ENCODE measurements around the gene TPSB2. TPM values are rescaled to one million over a fixed set of nuclear protein-coding genes. Genes with fewer than 3 reads are reported as not detected.

The TPSB2 gene
- polyA plus RNA-seq, 3 donors = not detected

Other genes with a start within 250 kb of the TPSB2 start
- not detected for gene SOX8, start 248.4 kb downstream of the TPSB2 start, polyA plus RNA-seq
- gene SSTR5, start 157.4 kb downstream of the TPSB2 start, polyA plus RNA-seq = not detected
- not detected for gene C1QTNF8, start 133.9 kb downstream of the TPSB2 start, polyA plus RNA-seq
- not detected for gene CACNA1H, start 77.1 kb downstream of the TPSB2 start, polyA plus RNA-seq
- not detected for gene TPSG1, start 4.9 kb downstream of the TPSB2 start, polyA plus RNA-seq
- not detected for gene TPSAB1, start 10.5 kb upstream of the TPSB2 start, polyA plus RNA-seq
- not detected for gene TPSD1, start 25.9 kb upstream of the TPSB2 start, polyA plus RNA-seq
- 100 to 1,000 TPM in 1 of 3 donors, 10 to 100 TPM in 2; 76.8 to 112 (median 88.8) TPM for gene UBE2I, start 79.5 kb upstream of the TPSB2 start, polyA plus RNA-seq
- gene BAIAP3, start 103.5 kb upstream of the TPSB2 start, polyA plus RNA-seq = 1 to 10 TPM in 1 of 3 donors, not detected in 2; 1.0 TPM
- gene TSR3, start 121.7 kb upstream of the TPSB2 start, polyA plus RNA-seq = 10 to 100 TPM; 23.2 to 73.1 (median 48.2) TPM
- 100 to 1,000 TPM in 1 of 3 donors, 10 to 100 TPM in 2; 74.7 to 130 (median 82.5) TPM for gene GNPTG, start 121.7 kb upstream of the TPSB2 start, polyA plus RNA-seq
- 10 to 100 TPM in 1 of 3 donors, 1 to 10 TPM in 2; 1.2 to 19.9 (median 2.2) TPM for gene UNKL, start 184.5 kb upstream of the TPSB2 start, polyA plus RNA-seq
- 10 to 100 TPM; 10.0 to 48.8 (median 35.3) TPM for gene UQCC4, start 190.6 kb upstream of the TPSB2 start, polyA plus RNA-seq
- not detected for gene PERCC1, start 200.9 kb upstream of the TPSB2 start, polyA plus RNA-seq
- gene CCDC154, start 214.4 kb upstream of the TPSB2 start, polyA plus RNA-seq = 1 to 10 TPM in 1 of 3 donors, not detected in 2; 5.9 TPM
- gene CLCN7, start 244.8 kb upstream of the TPSB2 start, polyA plus RNA-seq = 100 to 1,000 TPM in 1 of 3 donors, 10 to 100 TPM in 2; 37.4 to 249 (median 56.5) TPM